GM21825 (cell line): ENCODE results near the gene AP2S1.
"Not testable (repeated sequence)": the region's sequence is repeated elsewhere in the genome, so short reads cannot be mapped to it uniquely, and the experiment has no call there.

Experiments
- ATAC-seq: cut with Tn5 transposase; IDR thresholded peaks from one replicate; pipeline ENCODE4 v1.9.1; 2021; ENCODE audit warnings: mild to moderate bottlenecking, moderate library complexity; ENCODE audit not compliant: unreplicated experiment

Gene AP2S1

DNA sequence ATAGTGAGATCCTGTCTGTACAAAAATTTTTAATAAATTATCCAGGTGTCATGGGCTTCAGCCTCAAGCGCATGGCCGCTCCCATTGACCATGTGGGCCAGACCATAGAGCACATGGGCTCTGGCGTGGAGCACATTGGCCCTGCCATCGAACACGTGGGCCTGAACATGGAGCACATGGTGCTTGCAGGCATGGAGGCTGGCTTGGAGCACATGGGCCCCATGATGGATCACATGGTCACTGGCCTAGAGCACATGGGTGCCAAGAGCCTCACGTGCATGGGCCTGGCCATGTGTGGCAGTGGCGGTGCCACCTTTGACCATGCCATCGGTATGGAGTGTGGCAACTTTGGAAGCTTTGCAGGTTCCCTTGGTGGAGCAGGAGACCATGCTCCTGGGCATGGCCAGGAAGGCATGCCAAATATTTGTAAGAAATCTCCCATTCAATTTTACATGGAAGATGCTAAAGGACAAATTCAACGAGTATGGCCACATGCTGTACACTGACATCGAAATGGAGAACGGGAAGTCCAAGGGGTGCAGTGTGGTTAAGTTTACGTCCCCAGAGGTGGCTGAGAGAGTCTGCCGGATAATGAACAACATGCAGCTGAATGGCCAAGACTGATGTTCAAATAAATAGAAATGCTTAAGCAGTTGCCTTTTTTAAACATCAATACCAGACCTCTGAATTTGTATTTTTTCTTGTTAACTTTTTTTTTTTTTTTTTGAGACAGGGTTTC is 40.9 kb downstream of the AP2S1 start:
- ATAC-seq: no peak

DNA sequence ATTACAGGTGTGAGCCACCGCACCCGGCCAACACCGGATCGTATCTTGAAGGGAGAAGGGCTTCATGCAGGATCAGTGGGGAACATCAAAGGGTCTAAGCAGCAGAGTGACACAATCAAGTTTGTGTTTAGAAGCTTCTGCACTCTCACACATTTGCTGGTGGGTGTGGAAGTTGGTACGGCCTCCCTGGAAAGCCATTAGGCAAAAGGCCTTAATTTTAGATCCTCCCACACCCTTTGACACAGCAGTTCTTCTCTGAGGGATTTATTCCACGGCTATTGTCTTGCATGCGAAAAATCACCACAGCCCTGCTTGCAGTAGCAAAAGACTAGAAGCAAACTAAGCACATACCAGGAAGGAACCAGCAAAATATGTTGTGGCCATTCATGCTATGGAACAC is 44.0 kb downstream of the AP2S1 start:
- ATAC-seq: no peak

DNA sequence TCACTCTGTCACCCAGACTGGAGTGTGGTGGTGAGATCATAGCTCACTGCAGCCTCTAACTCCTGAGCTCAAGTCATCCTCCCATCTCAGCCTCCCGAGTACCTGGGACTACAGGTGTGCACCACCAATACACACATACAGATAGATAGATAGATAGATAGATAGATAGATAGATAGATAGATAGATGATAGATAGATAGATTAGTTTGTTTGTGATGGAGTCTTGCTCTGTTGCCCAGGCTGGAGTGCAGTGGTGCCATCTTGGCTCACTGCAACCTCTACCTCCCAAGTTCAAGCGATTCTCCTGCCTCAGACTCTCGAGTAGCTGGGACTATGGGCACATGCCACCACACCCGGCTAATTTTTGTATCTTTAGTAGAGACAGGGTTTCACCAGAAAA is 46.2 kb downstream of the AP2S1 start:
- ATAC-seq: not testable (repeated sequence)

DNA sequence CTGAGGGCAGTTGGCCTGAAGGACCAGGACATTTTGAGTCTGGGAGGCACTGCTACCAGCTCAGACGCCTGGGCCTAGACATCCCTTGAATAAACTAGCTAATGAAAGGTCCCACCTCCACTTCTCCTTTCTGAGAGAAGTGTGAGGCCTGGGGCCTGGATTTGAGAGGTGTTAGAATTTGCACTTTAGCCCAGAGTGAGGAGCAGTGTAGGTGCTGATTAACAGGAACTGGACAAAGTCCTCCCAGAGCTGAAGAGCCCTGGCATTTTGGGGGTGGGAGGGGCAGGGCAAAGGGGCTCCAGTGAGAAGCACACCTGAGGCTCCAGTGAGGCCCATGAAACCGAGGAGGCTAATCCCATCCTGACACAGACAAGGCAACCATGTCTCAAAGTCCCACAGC is 47.1 kb downstream of the AP2S1 start:
- ATAC-seq: no peak

DNA sequence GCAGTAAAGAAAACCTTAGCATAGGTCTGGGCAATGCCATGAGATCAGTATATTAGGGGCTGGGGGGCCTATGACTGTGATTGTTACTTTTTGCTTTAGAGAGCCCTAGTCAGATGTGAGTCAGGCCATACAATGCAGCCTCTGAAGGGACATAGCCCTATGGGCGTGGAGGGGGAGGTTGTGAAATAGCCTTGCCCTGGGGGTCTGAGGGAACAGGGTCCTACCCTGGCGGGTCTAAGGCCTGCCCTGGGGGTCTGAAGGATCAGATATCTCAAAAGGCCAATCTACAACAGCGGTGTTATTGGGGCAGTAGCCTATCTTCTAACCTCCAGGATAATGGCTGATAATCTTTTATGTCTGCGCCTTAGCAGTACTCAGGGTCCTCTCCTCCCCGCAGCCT is 48.5 kb downstream of the AP2S1 start:
- no peak for ATAC-seq

DNA sequence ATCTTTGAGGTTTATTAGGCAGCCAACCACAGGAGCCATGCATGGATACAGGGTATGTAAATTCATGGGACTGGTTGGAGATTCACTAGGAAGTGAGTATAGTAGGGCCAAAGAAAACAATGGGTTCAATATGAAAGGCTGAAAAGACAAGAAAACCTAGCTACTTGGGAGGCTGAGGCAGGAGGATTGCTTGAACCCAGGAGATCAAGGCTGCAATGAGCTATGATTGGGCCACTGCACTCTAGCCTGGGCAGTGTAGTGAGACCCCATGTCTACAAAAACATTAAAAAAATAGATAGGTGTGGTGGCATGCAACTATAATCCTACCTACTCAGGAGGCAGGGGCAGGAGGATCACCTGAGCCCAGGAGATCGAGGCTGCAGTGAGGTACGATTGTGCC is 51.9 kb downstream of the AP2S1 start:
- no peak for ATAC-seq

DNA sequence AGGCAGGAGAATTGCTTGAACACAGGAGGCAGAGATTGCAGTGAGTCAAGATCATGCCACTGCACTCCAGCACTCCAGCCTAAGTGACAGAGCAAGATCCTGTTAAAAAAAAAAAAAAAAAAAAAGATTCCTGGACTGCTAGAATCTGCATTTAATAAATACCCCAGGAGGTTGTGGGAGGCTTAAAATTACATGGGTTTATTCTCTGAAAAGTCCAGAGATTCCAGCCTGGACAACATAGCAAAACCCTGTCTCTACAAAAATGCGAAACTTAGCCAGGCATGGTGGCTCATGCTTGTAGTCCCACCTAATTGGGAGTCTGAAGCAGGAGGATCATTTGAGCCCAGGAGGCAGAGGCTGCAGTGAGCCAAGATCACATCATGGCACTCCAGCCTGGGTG is 52.8 kb downstream of the AP2S1 start:
- no peak for ATAC-seq

DNA sequence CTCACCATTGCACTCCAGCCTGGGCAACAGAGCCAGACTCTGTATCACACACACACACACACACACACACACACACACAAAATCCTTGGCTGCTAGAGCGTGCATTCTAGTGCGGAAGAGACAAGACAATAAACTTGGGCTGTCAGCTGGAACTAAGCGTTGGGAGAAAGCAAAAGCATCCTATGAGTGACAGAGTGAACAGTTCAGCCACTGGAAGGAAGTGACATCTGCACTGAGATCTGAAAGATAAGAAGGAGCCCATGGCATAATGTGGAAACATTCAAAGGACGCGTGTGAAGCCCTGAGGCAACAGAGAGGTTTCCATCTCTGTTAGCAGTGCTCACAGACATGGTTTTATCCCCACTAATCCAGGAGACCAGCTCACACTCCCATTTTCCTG is 58.7 kb downstream of the AP2S1 start:
- no peak for ATAC-seq

DNA sequence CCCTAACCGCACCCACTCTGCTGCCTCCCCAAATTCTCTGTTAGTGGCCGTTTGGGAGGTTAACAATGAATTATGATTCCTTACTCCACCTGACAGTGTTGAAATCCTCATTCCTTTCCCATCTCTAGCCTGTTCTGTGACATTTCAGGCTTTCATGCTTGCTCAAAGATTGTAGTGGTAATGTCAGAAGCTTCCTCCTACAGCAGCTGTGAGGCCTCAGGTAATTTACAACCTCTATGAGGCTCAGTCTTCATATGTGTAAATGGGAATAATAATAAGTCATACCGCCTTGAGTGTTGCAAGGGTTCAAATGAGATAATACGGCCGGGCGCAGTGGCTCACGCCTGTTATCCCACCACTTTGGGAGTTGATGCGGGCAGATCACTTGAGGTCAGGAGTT is 61.3 kb downstream of the AP2S1 start:
- ATAC-seq: no peak

DNA sequence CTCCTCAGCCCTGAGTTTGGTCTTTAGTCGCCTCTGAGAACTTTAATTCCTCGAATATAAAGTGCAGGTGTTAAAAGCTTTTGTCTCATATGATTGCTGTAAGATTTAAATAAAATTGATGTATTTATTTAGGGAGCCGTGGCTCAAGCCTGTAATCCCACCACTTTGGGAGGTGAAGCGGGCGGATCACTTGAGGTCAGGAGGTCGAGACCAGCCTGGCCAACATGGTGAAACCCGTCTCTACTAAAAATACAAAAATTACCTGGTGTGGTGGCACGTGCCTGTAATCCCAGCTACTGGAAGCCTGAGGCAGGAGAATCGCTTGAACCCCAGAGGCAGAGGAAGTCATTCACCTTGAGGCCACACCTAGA is 61.7 kb downstream of the AP2S1 start:
- no peak for ATAC-seq

DNA sequence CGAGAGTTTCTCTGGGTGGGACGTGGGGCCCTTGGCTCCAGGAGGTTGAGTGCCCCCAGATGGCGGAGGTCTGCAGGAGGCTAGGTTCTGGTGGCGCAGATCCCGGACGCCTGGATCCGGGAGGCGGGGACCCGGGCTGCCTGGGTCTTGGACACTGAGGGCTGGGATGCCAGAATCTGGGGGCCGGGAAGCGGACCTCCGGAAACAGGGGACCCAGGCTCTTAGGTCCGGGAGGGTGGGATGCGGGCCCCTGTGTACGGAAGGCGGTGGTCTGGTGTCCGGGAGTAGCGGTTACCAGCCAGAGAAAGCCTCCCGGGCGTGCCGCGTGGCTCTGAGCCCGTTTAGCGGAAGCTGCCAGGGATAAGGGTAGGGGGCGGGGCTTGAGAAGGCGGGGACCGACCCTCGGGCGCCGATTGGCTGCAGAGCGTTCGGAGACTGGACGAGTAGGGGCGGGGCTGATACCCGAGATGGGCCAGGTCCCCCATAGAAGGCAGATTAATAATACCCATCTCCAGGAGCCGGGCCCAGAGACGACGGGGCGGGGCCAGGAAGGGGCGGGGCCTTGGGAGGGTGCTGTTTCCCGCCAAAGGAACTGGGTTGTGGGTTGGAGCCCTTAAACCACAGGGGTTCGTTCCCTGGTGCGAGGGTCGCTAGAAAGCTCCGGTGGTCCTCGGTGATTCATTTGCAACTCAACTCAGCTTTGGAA is 62.2 kb downstream of the AP2S1 start, which contains the start of gene SLC1A5:
Gene SLC1A5 (minus strand): TSS at position 333 of the 706 bp plus-strand sequence. CDS start 629 bp downstream, outside the sequence.
- peak; percentile 54 for ATAC-seq
